Immature natural killer cell (primary cell): Measurements from ENCODE around the gene ICAM2. TPM values are rescaled to one million over a fixed set of nuclear protein-coding genes. Genes with fewer than 3 reads are reported as not detected.
"Not testable (repeated sequence)": the region's sequence is repeated elsewhere in the genome, so short reads cannot be mapped to it uniquely, and the experiment has no call there.

Experiments used
- DNase-seq, 3 donors: peaks; one replicate each; pipeline ENCODE4 v3.0.0; 2022; ENCODE audit warnings: mixed read lengths in 1 of 3
- H3K27ac Mint-ChIP-seq, 6 donors: one replicate each; pipeline ENCODE4 v1.8.0; 2020; ENCODE audit warnings: mixed read lengths in 6 of 6, mild to moderate bottlenecking in 5 of 6, inconsistent platforms in 4 of 6, moderate library complexity in 3 of 6
- H3K27me3 Mint-ChIP-seq, 3 donors: one replicate each; pipeline ENCODE4 v1.8.0; 2020 to 2021; ENCODE audit warnings: low read depth in 3 of 3, mild to moderate bottlenecking in 3 of 3, mixed read lengths in 3 of 3, moderate library complexity in 3 of 3, inconsistent platforms in 1 of 3
- H3K36me3 Mint-ChIP-seq, 3 donors: one replicate each; pipeline ENCODE4 v1.8.0; 2020; ENCODE audit warnings: mixed read lengths in 3 of 3, inconsistent platforms in 2 of 3, mild to moderate bottlenecking in 2 of 3
- H3K4me1 Mint-ChIP-seq, 2 donors: one replicate each; pipeline ENCODE4 v1.8.0; 2020; ENCODE audit warnings: inconsistent platforms in 2 of 2, mild to moderate bottlenecking in 2 of 2, mixed read lengths in 2 of 2, moderate library complexity in 1 of 2
- H3K4me3 Mint-ChIP-seq, 5 donors: one replicate each; pipeline ENCODE4 v1.8.0; 2020; ENCODE audit warnings: mild to moderate bottlenecking in 5 of 5, mixed read lengths in 5 of 5, inconsistent platforms in 3 of 5, moderate library complexity in 3 of 5
- H3K9me3 Mint-ChIP-seq, 6 donors: one replicate each; pipeline ENCODE4 v1.8.0; 2020; ENCODE audit warnings: mild to moderate bottlenecking in 6 of 6, mixed read lengths in 6 of 6, inconsistent platforms in 4 of 6, moderate library complexity in 3 of 6
- polyA plus RNA-seq, 3 donors: library from polyadenylated mRNA; unstranded; fragments of 300-500 nt; fragmentation: Illumina TruSeq; gene quantifications; one replicate each; pipeline ENCODE4 v1.2.3, GENCODE V29; 2021

ICAM2 gene
- polyA plus RNA-seq, 3 donors from 2014 or later = 327 to 535 (median 329) TPM

GRCh38 chr17:63982641-63983040 lies 37.8 kb downstream of the ICAM2 start:
- H3K27ac Mint-ChIP-seq = peak overlapping the region in 2 of 6 donors; percentile 30 to 55
- DNase-seq, H3K9me3 Mint-ChIP-seq, H3K4me3 Mint-ChIP-seq, H3K27me3 Mint-ChIP-seq, H3K36me3 Mint-ChIP-seq: not testable (repeated sequence)
- peaks cover 23 to 25% of the 10 kb centered on the region in 2 donors for H3K4me1 Mint-ChIP-seq

GRCh38 chr17:63978272-63979200 lies 41.9 kb downstream of the ICAM2 start:
- peaks cover 0 to 6% (median 0%) of the 10 kb centered on the region in 3 donors for H3K36me3 Mint-ChIP-seq
- H3K27me3 Mint-ChIP-seq = peaks cover 2 to 5% (median 3%) of the 10 kb centered on the region in 3 donors
- peaks cover 0 to under 1% of the 10 kb centered on the region in 2 donors for H3K4me1 Mint-ChIP-seq
- no peak overlapping the region for H3K27ac Mint-ChIP-seq
- no peak for DNase-seq
- H3K4me3 Mint-ChIP-seq = no peak overlapping the region
- no peaks in the 10 kb centered on the region for H3K9me3 Mint-ChIP-seq

GRCh38 chr17:63976702-63977101 lies 43.7 kb downstream of the ICAM2 start:
- Mint-ChIP-seq H3K27me3 (peaks cover 3% of the 10 kb centered on the region in 3 donors), H3K36me3 (no peaks in the 10 kb centered on the region), H3K4me1 (no peaks in the 10 kb centered on the region)

GRCh38 chr17:63975541-63976092 lies 44.8 kb downstream of the ICAM2 start:
- Mint-ChIP-seq H3K9me3 (no peaks in the 10 kb centered on the region), H3K27me3 (peaks cover 3% of the 10 kb centered on the region in 3 donors), H3K4me1 (peaks cover 0 to 3% of the 10 kb centered on the region in 2 donors), H3K27ac (peak overlapping the region in 1 of 6 donors; percentile 37), H3K36me3 (no peaks in the 10 kb centered on the region), H3K4me3 (no peak overlapping the region)
- DNase-seq = no peak

More at GRCh38 chr17:63976702-63977101, 43.7 kb downstream of the ICAM2 start:
- DNase-seq = no peak
- Mint-ChIP-seq H3K27ac (no peak overlapping the region), H3K4me3 (no peak overlapping the region), H3K9me3 (no peaks in the 10 kb centered on the region)

- Mint-ChIP-seq H3K4me1 (peaks cover 0 to 11% of the 10 kb centered on the region in 2 donors), H3K9me3 (no peaks in the 10 kb centered on the region), H3K36me3 (no peaks in the 10 kb centered on the region), H3K4me3 (no peak overlapping the region), H3K27me3 (peaks cover 2 to 3% (median 3%) of the 10 kb centered on the region in 3 donors), H3K27ac (no peak overlapping the region)
- no peak for DNase-seq
Measured at GRCh38 chr17:63974594-63975192, 45.7 kb downstream of the ICAM2 start.

DNA sequence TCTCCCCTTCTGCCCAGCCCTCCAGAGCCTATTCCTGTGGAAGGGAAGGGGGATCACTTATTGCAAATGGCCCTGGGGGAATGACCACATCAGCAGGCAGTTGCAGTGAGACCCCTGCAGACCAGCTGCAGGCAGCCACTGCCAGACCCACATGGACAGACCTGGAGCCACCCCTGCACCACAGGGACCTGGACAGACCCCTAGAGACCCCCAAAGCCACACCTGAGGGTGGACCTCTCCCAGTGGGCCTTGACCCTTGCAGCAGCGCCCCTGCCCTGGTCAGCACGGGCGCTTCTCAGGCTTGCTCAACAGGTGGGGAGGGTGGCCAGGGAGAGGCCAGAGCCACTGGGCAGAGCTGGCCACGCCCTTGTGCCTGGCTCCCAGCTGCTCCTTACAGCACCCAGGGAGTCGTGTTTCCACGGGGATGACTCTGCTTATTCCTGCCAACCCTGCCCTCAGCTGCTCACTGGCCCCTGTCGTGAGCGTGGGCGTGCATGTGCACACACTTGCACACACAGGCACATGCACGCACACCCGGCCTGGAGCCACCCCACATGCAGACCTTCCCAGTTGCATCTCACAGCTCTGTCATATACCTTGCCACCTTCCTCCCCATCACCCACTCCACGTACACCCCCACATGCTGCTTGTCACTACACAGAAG lies 46.4 kb downstream of the ICAM2 start:
- Mint-ChIP-seq H3K4me1 (peaks cover 0 to 13% of the 10 kb centered on the region in 2 donors), H3K9me3 (no peaks in the 10 kb centered on the region), H3K4me3 (no peak overlapping the region)

GRCh38 chr17:63973247-63973646 lies 47.2 kb downstream of the ICAM2 start:
- Mint-ChIP-seq H3K9me3 (no peaks in the 10 kb centered on the region), H3K27me3 (peaks cover 2 to 3% (median 3%) of the 10 kb centered on the region in 3 donors), H3K27ac (no peak overlapping the region), H3K36me3 (no peaks in the 10 kb centered on the region), H3K4me1 (peaks cover 4 to 17% of the 10 kb centered on the region in 2 donors), H3K4me3 (no peak overlapping the region)
- no peak for DNase-seq

More for the DNA sequence above, 46.4 kb downstream of the ICAM2 start:
- H3K27ac Mint-ChIP-seq = no peak overlapping the region
- DNase-seq = no peak
- H3K27me3 Mint-ChIP-seq = peaks cover 2 to 3% (median 3%) of the 10 kb centered on the region in 3 donors
- no peaks in the 10 kb centered on the region for H3K36me3 Mint-ChIP-seq

DNA sequence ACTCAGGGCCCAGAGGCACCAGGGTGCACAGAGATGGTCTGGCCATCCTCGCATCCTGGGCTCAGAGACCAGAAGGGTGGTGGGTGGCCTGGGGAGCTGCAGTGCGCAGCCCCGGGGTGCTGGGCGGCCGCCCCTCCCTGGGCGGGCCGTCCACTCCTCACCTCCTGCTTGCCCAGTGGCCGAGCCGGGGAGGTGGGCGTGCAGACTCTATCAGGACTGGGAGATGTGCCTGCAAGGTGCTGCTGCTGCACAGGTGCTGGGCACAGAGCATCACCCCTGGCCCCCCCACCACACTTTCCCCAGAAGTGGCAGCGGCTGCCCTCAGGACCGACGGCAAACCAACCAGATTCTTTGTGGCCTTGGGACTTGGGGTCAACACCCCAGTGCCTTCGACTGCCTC lies 47.6 kb downstream of the ICAM2 start, which contains the start of gene SCN4A:
TSS of gene SCN4A (minus strand) at position 123 of the 400 bp plus-strand sequence. CDS start at position 46, 77 bp downstream.
- Mint-ChIP-seq H3K4me1 (peaks cover 6 to 17% of the 10 kb centered on the region in 2 donors), H3K36me3 (no peaks in the 10 kb centered on the region), H3K4me3 (no peak within 1 kb of the TSS), H3K27ac (no peak within 1 kb of the TSS), H3K27me3 (peaks cover 2 to 3% (median 3%) of the 10 kb centered on the region in 3 donors), H3K9me3 (no peaks in the 10 kb centered on the region)
- DNase-seq = no peak

DNA sequence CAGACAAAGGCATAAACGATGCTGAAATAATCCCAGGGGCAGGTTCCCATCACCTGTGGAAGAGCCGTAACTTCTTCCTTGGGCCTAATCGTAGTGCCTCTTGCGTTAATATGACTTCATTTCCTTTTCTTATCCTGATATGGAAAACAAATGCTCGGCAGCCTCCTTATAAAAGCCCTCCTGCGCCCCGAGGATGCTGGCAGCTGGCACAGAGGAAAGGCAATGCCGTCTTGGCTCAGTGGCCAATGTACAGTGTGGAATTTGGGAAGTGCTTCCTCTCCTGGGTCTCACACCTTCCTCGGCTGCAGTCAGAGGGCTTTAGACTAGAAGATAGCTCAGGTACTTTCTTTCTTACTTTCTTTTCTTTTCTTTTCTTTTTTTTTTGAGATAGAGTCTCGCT lies 51.2 kb downstream of the ICAM2 start:
- no peak for DNase-seq
- peaks cover 0 to 2% (median 0%) of the 10 kb centered on the region in 3 donors for H3K27me3 Mint-ChIP-seq
- no peak overlapping the region for H3K4me3 Mint-ChIP-seq
- H3K9me3 Mint-ChIP-seq = no peaks in the 10 kb centered on the region
- peak overlapping the region in 3 of 6 donors; percentile 6 to 84 (median 6) for H3K27ac Mint-ChIP-seq
- H3K4me1 Mint-ChIP-seq = peaks cover 21 to 29% of the 10 kb centered on the region in 2 donors
- no peaks in the 10 kb centered on the region for H3K36me3 Mint-ChIP-seq

GRCh38 chr17:63967953-63968352 lies 52.5 kb downstream of the ICAM2 start:
- Mint-ChIP-seq H3K9me3 (no peaks in the 10 kb centered on the region), H3K36me3 (no peaks in the 10 kb centered on the region), H3K4me3 (no peak overlapping the region), H3K4me1 (peaks cover 21 to 29% of the 10 kb centered on the region in 2 donors), H3K27ac (no peak overlapping the region), H3K27me3 (no peaks in the 10 kb centered on the region)
- no peak for DNase-seq

GRCh38 chr17:63966646-63967264 lies 53.7 kb downstream of the ICAM2 start:
- Mint-ChIP-seq H3K36me3 (no peaks in the 10 kb centered on the region), H3K9me3 (no peaks in the 10 kb centered on the region), H3K4me1 (peaks cover 28 to 32% of the 10 kb centered on the region in 2 donors), H3K4me3 (peak overlapping the region; percentile 7 to 66 (median 39)), H3K27ac (peak overlapping the region in 4 of 6 donors; percentile 1 to 74 (median 38)), H3K27me3 (no peaks in the 10 kb centered on the region)
- DNase-seq = peak; percentile 76 to 79 (median 77)

DNA sequence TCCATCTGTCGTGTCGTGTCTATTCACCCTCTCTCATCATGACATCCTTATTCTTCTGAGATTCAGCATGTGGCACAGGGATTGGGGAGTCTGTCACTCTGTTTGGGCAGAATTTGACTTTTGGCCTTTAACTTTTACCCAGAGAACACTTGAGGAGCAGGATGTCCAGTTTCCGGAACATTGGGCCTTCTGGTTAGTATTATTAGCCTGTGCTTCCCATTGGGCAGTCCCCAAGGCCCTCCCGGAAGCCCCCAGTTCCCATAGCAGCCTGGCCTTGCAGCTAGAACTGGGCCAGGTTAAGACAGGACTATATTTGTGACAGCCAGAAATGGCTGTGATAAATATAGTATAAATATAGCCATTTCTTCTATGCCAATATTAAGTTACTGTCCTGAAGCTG lies 57.3 kb downstream of the ICAM2 start:
- Mint-ChIP-seq H3K4me3 (peak overlapping the region in 1 of 5 donors; percentile 17), H3K27me3 (peaks cover 0 to 3% (median 0%) of the 10 kb centered on the region in 3 donors), H3K36me3 (no peaks in the 10 kb centered on the region), H3K9me3 (no peaks in the 10 kb centered on the region), H3K4me1 (peaks cover 17 to 22% of the 10 kb centered on the region in 2 donors), H3K27ac (peak overlapping the region in 1 of 6 donors; percentile 90)
- no peak for DNase-seq

DNA sequence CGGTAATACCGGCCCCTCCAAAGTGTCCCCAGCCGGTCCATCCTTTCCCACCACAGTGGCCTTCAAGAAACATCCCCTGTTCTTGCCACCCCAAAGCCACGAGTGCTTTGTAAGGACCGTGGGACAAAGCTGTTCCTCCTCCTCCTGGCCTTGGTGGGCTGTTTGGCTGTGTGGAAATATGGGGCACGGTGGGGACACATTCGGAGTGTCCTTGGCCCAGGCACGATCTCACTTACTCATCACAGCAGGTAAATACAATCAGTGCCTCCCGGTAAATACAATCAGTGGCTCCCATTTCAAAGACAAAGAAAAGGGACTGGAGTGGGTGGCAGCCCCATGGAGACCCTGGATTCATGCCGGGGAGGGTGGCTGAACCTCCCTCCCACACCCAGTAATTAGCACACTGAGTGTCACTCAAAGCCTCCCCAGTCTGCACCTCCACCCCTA lies 58.1 kb downstream of the ICAM2 start:
- H3K9me3 Mint-ChIP-seq = no peaks in the 10 kb centered on the region
- DNase-seq = no peak
- peaks cover 16 to 18% of the 10 kb centered on the region in 2 donors for H3K4me1 Mint-ChIP-seq
- peak overlapping the region in 1 of 5 donors; percentile 27 for H3K4me3 Mint-ChIP-seq
- H3K27ac Mint-ChIP-seq = peak overlapping the region in 1 of 6 donors; percentile 79
- H3K27me3 Mint-ChIP-seq = peaks cover 0 to 3% (median 0%) of the 10 kb centered on the region in 3 donors
- H3K36me3 Mint-ChIP-seq = no peaks in the 10 kb centered on the region
